ENCODE results near the gene LCAT.

GRCh38 chr16:67933805-67934204 lies 10.1 kb downstream of the LCAT start:
- TF ChIP-seq SMARCC2 (IDR thresholded peaks at IDR 0.05; ENCODE audit: low read depth) (no peak), TCF7 (IDR thresholded peaks at IDR 0.05; ENCODE audit: borderline replicate concordance) (no peak), CCAR2 (IDR thresholded peaks at IDR 0.05; ENCODE audit: low read depth, low read length) (no peak), MAZ (CRISPR knock-in tag; conservative IDR thresholded peaks at IDR 0.05 in 1 of 2, IDR thresholded peaks at IDR 0.05 in 1 of 2) (no peak), ZBTB33 (CRISPR knock-in tag; IDR thresholded peaks at IDR 0.05) (no peak), MYC (IDR thresholded peaks at IDR 0.05; ENCODE audit: low read depth, low read length) (no peak), MYC (CRISPR knock-in tag; IDR thresholded peaks at IDR 0.05; ENCODE audit: borderline replicate concordance, low read depth) (no peak), BCLAF1 (IDR thresholded peaks at IDR 0.05; ENCODE audit: borderline replicate concordance in 1 of 2, control insufficient read depth in 1 of 2, low read depth in 2 of 2, low read length in 1 of 2) (no peak)
